ENCODE measurements around the gene NDUFAF5. TPM values are rescaled to one million over a fixed set of nuclear protein-coding genes. Genes with fewer than 3 reads are reported as not detected.

The NDUFAF5 gene
- polyA plus RNA-seq, 4 donors: 25.8 to 33.4 (median 29.1) TPM

GRCh38 chr20:13775867-13776266 is 9.0 kb upstream of the NDUFAF5 start:
- no peak for DNase-seq (ENCODE audit: low read depth in 4 of 4, low spot score in 3 of 4)

- DNase-seq (ENCODE audit: low read depth in 4 of 4, low spot score in 3 of 4): no peak
These were observed 7.6 kb upstream of the NDUFAF5 start for GRCh38 chr20:13777171-13777601.

GRCh38 chr20:13778827-13779226 is 6.0 kb upstream of the NDUFAF5 start:
- DNase-seq (ENCODE audit: low read depth in 4 of 4, low spot score in 3 of 4): no peak

GRCh38 chr20:13783528-13783927 is 1.3 kb upstream of the NDUFAF5 start:
- no peak for DNase-seq (ENCODE audit: low read depth in 4 of 4, low spot score in 3 of 4)

- no peak for DNase-seq (ENCODE audit: low read depth in 4 of 4, low spot score in 3 of 4)
These were observed 446 bp upstream of the NDUFAF5 start for GRCh38 chr20:13784271-13784892.

GRCh38 chr20:13786143-13786828 is 1.5 kb downstream of the NDUFAF5 start:
- DNase-seq (ENCODE audit: low read depth in 4 of 4, low spot score in 3 of 4): no peak

GRCh38 chr20:13788167-13788834 is 3.5 kb downstream of the NDUFAF5 start:
- peak in 1 of 4 donors; percentile 18 for DNase-seq (ENCODE audit: low read depth in 4 of 4, low spot score in 3 of 4)

- DNase-seq (ENCODE audit: low read depth in 4 of 4, low spot score in 3 of 4): no peak
These were observed 5.9 kb downstream of the NDUFAF5 start for GRCh38 chr20:13790708-13791107.

GRCh38 chr20:13791540-13792459 is 7.0 kb downstream of the NDUFAF5 start:
- no peak for DNase-seq (ENCODE audit: low read depth in 4 of 4, low spot score in 3 of 4)

- DNase-seq (ENCODE audit: low read depth in 4 of 4, low spot score in 3 of 4): no peak
These were observed 8.2 kb downstream of the NDUFAF5 start for GRCh38 chr20:13793001-13793400.

- no peak for DNase-seq (ENCODE audit: low read depth in 4 of 4, low spot score in 3 of 4)
These were observed 9.8 kb downstream of the NDUFAF5 start for GRCh38 chr20:13794667-13795066.

- DNase-seq (ENCODE audit: low read depth in 4 of 4, low spot score in 3 of 4): no peak
These were observed 14.2 kb downstream of the NDUFAF5 start for GRCh38 chr20:13799040-13799439.

- DNase-seq (ENCODE audit: low read depth in 4 of 4, low spot score in 3 of 4): no peak
These were observed 15.1 kb downstream of the NDUFAF5 start for GRCh38 chr20:13799974-13800373.

- DNase-seq (ENCODE audit: low read depth in 4 of 4, low spot score in 3 of 4): no peak
These were observed 15.9 kb downstream of the NDUFAF5 start for GRCh38 chr20:13800728-13801134.

GRCh38 chr20:13809373-13809772 is 24.5 kb downstream of the NDUFAF5 start:
- DNase-seq (ENCODE audit: low read depth in 4 of 4, low spot score in 3 of 4): no peak

- no peak for DNase-seq (ENCODE audit: low read depth in 4 of 4, low spot score in 3 of 4)
These were observed 25.0 kb downstream of the NDUFAF5 start for GRCh38 chr20:13809855-13810254.

- DNase-seq (ENCODE audit: low read depth in 4 of 4, low spot score in 3 of 4): no peak
These were observed 25.6 kb downstream of the NDUFAF5 start for GRCh38 chr20:13810446-13810845.

- DNase-seq (ENCODE audit: low read depth in 4 of 4, low spot score in 3 of 4): no peak
These were observed 29.1 kb downstream of the NDUFAF5 start for GRCh38 chr20:13813910-13814309.

GRCh38 chr20:13814672-13815071 is 29.8 kb downstream of the NDUFAF5 start:
- DNase-seq (ENCODE audit: low read depth in 4 of 4, low spot score in 3 of 4): no peak

- no peak for DNase-seq (ENCODE audit: low read depth in 4 of 4, low spot score in 3 of 4)
These were observed 31.9 kb downstream of the NDUFAF5 start for GRCh38 chr20:13816757-13817156.

- DNase-seq (ENCODE audit: low read depth in 4 of 4, low spot score in 3 of 4): no peak
These were observed 32.5 kb downstream of the NDUFAF5 start for GRCh38 chr20:13817342-13817741.

Data from right renal pelvis (tissue), 4 donors.